Ishikawa (cell line): ENCODE results near the gene LPP.

Experiments used
- CEBPB ChIP-seq: IDR thresholded peaks from 2 replicates; pipeline ENCODE4 v1.6.1; 2012
- CREB1 ChIP-seq: IDR thresholded peaks from 2 replicates; pipeline ENCODE4 v1.6.1; 2012; ENCODE audit warnings: low read depth
- EGR1 ChIP-seq: IDR thresholded peaks from 2 replicates; pipeline ENCODE4 v1.6.1; 2012
- EP300 ChIP-seq: IDR thresholded peaks from 2 replicates; pipeline ENCODE4 v1.6.1; 2012; ENCODE audit warnings: borderline replicate concordance
- FOXM1 ChIP-seq: IDR thresholded peaks from 2 replicates; pipeline ENCODE4 v1.6.1; 2012; ENCODE audit warnings: low read depth, borderline replicate concordance
- NFIC ChIP-seq: IDR thresholded peaks from 2 replicates; pipeline ENCODE4 v1.6.1; 2012
- RAD21 ChIP-seq: IDR thresholded peaks from 2 replicates; pipeline ENCODE4 v1.6.1; 2012; ENCODE audit warnings: low read depth
- TAF1 ChIP-seq: IDR thresholded peaks from 2 replicates; pipeline ENCODE4 v1.6.1; 2012; ENCODE audit warnings: low read depth, mild to moderate bottlenecking
- TCF12 ChIP-seq: IDR thresholded peaks from 2 replicates; pipeline ENCODE4 v1.6.1; 2012; ENCODE audit warnings: low read depth
- TEAD4 ChIP-seq: IDR thresholded peaks from 2 replicates; pipeline ENCODE4 v1.6.1; 2012
- YY1 ChIP-seq: IDR thresholded peaks from 2 replicates; pipeline ENCODE4 v1.6.1; 2012; ENCODE audit warnings: low read depth
- ZBTB7A ChIP-seq: IDR thresholded peaks from 2 replicates; pipeline ENCODE4 v1.6.1; 2012; ENCODE audit warnings: low read depth
- TF ChIP-seq, protein P1 (sequence below): IDR thresholded peaks from 2 replicates; pipeline ENCODE4 v1.6.1; 2012; ENCODE audit warnings: low read depth, mild to moderate bottlenecking
- TF ChIP-seq, protein P2 (sequence below): IDR thresholded peaks from 2 replicates; pipeline ENCODE4 v1.6.1; 2012
- TF ChIP-seq, protein P3 (sequence below): IDR thresholded peaks from 2 replicates; pipeline ENCODE4 v1.6.1; 2012

LPP gene

DNA sequence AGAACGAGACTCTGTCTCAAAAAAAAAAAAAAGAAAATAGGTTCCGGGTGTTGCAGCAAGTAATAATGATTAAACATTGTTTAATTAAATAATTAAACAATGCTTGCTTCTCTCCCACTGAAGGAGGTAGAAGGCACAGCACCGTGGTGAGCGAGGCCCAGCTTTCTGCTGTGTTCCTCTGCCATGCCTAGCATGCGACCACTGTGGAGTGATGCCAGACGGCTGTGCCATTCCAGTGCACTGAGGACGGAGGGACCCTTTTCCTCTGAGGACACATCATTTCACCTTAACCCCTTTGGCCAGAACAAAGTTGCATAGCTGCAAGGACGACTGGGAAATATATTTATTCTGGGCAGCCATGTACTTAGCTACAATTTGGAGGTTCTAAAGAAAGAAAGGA is 695.0 kb downstream of the LPP start:
- TF ChIP-seq, protein P1, sequence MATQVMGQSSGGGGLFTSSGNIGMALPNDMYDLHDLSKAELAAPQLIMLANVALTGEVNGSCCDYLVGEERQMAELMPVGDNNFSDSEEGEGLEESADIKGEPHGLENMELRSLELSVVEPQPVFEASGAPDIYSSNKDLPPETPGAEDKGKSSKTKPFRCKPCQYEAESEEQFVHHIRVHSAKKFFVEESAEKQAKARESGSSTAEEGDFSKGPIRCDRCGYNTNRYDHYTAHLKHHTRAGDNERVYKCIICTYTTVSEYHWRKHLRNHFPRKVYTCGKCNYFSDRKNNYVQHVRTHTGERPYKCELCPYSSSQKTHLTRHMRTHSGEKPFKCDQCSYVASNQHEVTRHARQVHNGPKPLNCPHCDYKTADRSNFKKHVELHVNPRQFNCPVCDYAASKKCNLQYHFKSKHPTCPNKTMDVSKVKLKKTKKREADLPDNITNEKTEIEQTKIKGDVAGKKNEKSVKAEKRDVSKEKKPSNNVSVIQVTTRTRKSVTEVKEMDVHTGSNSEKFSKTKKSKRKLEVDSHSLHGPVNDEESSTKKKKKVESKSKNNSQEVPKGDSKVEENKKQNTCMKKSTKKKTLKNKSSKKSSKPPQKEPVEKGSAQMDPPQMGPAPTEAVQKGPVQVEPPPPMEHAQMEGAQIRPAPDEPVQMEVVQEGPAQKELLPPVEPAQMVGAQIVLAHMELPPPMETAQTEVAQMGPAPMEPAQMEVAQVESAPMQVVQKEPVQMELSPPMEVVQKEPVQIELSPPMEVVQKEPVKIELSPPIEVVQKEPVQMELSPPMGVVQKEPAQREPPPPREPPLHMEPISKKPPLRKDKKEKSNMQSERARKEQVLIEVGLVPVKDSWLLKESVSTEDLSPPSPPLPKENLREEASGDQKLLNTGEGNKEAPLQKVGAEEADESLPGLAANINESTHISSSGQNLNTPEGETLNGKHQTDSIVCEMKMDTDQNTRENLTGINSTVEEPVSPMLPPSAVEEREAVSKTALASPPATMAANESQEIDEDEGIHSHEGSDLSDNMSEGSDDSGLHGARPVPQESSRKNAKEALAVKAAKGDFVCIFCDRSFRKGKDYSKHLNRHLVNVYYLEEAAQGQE = no peak
- no peak for TF ChIP-seq CEBPB
- no peak for TF ChIP-seq TAF1
- TF ChIP-seq RAD21 = no peak
- no peak for TF ChIP-seq NFIC
- TF ChIP-seq TCF12 = no peak
- TF ChIP-seq FOXM1 = no peak

DNA sequence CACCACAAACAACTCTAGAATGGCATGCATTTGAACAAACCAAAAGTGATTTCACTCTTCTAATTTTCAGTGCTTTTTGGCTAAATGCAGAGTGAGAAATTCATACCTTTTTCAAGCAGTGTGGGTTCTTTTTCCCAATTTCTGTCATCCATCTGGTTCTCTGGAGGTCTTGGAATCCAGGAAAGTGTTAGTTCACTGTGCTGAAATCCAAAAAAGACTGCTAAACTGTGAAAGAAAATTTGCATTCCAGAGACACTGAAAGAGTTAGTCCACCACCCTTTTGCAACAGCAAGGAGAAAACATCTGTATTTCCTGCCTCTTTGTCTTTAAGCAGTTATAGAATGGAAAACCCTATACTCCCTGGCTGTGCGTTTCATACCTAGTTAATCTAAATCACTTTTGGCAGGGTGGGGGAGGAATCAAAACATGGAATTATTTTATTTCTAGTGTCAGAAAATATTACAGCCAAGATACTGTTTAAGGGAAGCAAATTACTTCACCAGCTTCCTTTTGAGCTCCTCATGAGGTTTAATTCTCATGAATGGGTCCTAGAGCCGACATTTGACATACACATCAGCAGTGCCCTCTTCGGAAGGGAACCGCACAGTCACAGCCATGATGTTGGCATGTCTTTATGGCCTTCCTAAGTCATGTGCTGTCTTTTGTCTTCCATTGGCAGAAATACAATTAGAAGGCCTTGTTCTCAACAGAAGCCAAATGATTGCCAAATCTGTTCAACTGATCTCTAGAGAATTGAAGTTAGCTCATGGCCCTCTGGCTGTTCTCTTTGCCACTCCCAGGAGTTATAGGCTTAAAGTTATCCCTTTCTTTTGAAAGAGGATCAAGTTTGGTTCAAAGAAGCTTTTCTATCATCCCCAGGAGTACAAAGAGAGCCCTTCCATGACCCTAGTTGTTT is 700.2 kb downstream of the LPP start:
- TF ChIP-seq FOXM1 (no peak), CEBPB (no peak)

DNA sequence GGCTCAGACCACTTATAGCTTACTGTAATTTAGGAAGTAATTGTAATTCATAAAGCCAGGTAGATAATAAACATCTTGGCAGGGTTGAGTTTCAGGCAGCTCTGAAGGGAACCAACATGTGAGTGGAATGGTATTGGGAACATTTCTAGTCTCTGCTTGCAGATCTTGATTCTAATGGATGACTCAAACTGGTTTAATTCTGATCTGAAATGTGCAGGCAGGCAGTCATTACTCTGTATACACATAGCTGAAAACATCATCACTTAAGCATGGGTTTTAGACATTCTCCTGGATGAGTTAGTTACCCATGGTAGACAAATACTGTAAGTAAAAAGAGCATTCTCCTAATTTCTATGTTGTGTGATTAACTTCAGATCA is 700.8 kb downstream of the LPP start:
- TF ChIP-seq YY1 (no peak), FOXM1 (no peak), NFIC (no peak)
- TF ChIP-seq, protein P2, sequence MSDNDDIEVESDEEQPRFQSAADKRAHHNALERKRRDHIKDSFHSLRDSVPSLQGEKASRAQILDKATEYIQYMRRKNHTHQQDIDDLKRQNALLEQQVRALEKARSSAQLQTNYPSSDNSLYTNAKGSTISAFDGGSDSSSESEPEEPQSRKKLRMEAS = no peak

DNA sequence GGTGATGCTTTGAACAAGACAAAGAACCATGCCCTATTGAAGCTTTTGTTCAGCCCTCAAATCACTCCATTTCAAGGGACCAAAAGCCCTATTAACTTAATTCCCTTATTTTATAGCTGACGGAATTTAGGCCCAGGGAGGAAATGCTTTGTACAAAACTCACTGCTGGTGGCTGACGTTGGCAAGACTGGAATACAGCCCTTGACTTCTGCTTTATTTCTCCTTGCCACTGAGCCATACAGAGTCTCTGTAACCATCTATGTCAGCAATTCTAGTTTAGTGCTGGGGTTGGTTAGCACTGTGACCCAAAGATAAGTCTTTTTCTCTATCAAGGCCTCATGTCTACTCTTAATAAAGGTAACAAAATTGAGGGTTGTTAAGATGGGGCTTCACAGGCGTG is 701.7 kb downstream of the LPP start:
- TF ChIP-seq FOXM1 (no peak), TCF12 (no peak), EP300 (no peak), RAD21 (no peak), TAF1 (no peak), ZBTB7A (no peak), TEAD4 (no peak), NFIC (no peak), YY1 (no peak)
- TF ChIP-seq, protein P1 = no peak
- TF ChIP-seq, protein P3, sequence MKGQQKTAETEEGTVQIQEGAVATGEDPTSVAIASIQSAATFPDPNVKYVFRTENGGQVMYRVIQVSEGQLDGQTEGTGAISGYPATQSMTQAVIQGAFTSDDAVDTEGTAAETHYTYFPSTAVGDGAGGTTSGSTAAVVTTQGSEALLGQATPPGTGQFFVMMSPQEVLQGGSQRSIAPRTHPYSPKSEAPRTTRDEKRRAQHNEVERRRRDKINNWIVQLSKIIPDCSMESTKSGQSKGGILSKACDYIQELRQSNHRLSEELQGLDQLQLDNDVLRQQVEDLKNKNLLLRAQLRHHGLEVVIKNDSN = no peak

DNA sequence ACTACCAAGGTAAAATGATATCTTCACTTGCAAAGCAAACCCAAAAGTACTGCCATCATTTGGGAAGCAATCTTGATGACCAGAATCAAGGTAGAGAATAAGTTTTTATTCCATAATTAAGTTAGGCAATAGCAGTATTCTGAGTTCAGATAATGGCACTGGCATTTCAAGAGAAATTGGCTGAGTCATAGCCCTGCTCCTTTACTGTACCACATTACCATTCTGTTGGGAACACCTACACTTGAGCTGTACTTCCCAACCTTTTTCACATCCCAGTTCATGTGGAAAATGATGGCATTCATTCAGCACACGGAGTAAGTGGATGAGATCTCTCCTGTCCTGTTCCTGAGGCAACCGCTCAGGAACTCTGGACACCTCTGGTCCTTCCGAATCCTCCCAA is 706.2 kb downstream of the LPP start:
- no peak for TF ChIP-seq TEAD4
- TF ChIP-seq, protein P2 = no peak

DNA sequence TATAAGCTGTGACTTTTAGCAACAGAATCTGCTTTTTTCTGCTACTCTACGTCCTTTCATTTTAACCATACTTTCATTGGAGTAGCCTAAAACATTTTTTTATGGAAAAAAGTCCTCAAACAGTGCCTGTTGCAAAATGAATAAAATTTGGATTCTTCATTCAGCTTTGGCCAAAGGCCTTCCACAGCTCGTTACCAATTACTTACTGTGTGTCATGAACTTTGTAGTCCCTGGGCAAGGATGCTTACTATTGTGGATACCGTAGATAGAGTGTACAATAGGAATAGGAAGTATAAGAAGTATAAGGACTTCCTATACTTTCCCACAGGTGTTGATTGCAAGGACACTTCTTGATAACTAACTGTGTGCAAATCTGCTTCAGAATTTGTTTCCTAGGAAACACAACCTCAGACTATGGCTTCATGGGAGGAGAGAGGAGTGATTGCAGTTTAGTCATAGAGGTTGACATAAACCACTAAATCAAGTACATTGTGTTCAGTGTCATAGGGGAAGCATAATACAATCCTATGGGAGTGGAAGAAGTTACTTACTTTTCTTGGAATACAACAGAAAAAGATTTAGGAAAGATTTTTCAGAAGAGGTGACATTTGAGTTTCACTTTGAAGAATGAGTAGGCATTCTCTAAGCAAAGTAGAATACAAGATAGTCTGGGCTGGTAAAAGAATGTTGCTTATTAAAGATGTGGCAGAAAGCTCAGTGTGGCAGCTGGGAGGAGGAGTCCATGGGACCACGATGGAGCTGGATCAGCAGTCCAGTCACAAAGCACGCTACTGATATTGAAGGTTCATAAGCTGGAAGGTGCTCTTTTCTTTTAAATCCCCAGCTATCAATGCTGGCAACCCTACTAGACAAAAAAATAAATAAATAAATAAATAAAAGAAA is 708.1 kb downstream of the LPP start:
- TF ChIP-seq TEAD4 (no peak), ZBTB7A (no peak), NFIC (no peak), YY1 (no peak), FOXM1 (no peak), CEBPB (no peak), EP300 (no peak), TAF1 (no peak), EGR1 (no peak), RAD21 (no peak), CREB1 (no peak), TCF12 (no peak)
- TF ChIP-seq, protein P2 = no peak
- TF ChIP-seq, protein P1 = no peak
- TF ChIP-seq, protein P3 = no peak
